ENCODE results near the gene RPL5. TPM values are rescaled to one million over a fixed set of nuclear protein-coding genes. Genes with fewer than 3 reads are reported as not detected.

RPL5 gene
- polyA plus RNA-seq, 1 donor from 2014 or later: 1,645 TPM

GRCh38 chr1:92862605-92863004 lies 30.8 kb downstream of the RPL5 start:
- Histone ChIP-seq H3K4me3 (ENCODE audit: low read length) (no peak overlapping the region), H2AFZ (ENCODE audit: low read depth, low read length) (no peak overlapping the region), H3K27me3 (ENCODE audit: insufficient read depth, low read depth, low read length) (no peaks in the 10 kb centered on the region), H3K9ac (ENCODE audit: low read length) (no peak overlapping the region), H3K9me2 (ENCODE audit: insufficient read depth, low read length) (no peaks in the 10 kb centered on the region), H3F3A (ENCODE audit: insufficient read depth, low read length, poor library complexity, severe bottlenecking) (no peaks in the 10 kb centered on the region), H3K27ac (ENCODE audit: low read length) (no peak overlapping the region), H3K9me3 (ENCODE audit: low read length) (no peaks in the 10 kb centered on the region), H3K79me2 (replicated peaks; ENCODE audit: insufficient read depth, low read length) (no peaks in the 10 kb centered on the region), H3K36me3 (ENCODE audit: insufficient read depth, low read length) (no peaks in the 10 kb centered on the region), H3K4me2 (ENCODE audit: low read length) (no peak overlapping the region), H4K20me1 (ENCODE audit: insufficient read depth) (no peaks in the 10 kb centered on the region)
- no peak for TF ChIP-seq SMC3 (conservative IDR thresholded peaks at IDR 0.05; ENCODE audit: poor library complexity)
- no peak for TF ChIP-seq CTCF (IDR thresholded peaks at IDR 0.05; ENCODE audit: poor library complexity, severe bottlenecking)
- no peak for TF ChIP-seq REST (IDR thresholded peaks at IDR 0.05; ENCODE audit: borderline replicate concordance)
- TF ChIP-seq RAD21 (conservative IDR thresholded peaks at IDR 0.05): no peak
- no peak for TF ChIP-seq POLR2AphosphoS5 (IDR thresholded peaks at IDR 0.05)
- no peak for TF ChIP-seq EP300 (conservative IDR thresholded peaks at IDR 0.05; ENCODE audit: poor library complexity, severe bottlenecking)
- no peak for TF ChIP-seq TAF1 (IDR thresholded peaks at IDR 0.05; ENCODE audit: low read depth)
- no peak for TF ChIP-seq EZH2 (IDR thresholded peaks at IDR 0.05; ENCODE audit: borderline replicate concordance, insufficient read depth, low read length, poor library complexity, severe bottlenecking)

- no peaks in the 10 kb centered on the region for H4K20me1 ChIP-seq (ENCODE audit: insufficient read depth)
- no peaks in the 10 kb centered on the region for H3K27me3 ChIP-seq (ENCODE audit: insufficient read depth, low read depth, low read length)
- no peak overlapping the region for H3K9ac ChIP-seq (ENCODE audit: low read length)
- H3K9me2 ChIP-seq (ENCODE audit: insufficient read depth, low read length): no peaks in the 10 kb centered on the region
- no peaks in the 10 kb centered on the region for H3K9me3 ChIP-seq (ENCODE audit: low read length)
- no peak overlapping the region for H2AFZ ChIP-seq (ENCODE audit: low read depth, low read length)
- H3K36me3 ChIP-seq (ENCODE audit: insufficient read depth, low read length): no peaks in the 10 kb centered on the region
- no peak overlapping the region for H3K4me3 ChIP-seq (ENCODE audit: low read length)
- no peaks in the 10 kb centered on the region for H3K79me2 ChIP-seq (replicated peaks; ENCODE audit: insufficient read depth, low read length)
- H3F3A ChIP-seq (ENCODE audit: insufficient read depth, low read length, poor library complexity, severe bottlenecking): no peaks in the 10 kb centered on the region
- TF ChIP-seq TAF1 (IDR thresholded peaks at IDR 0.05; ENCODE audit: low read depth) (no peak), SMC3 (conservative IDR thresholded peaks at IDR 0.05; ENCODE audit: poor library complexity) (no peak), EZH2 (IDR thresholded peaks at IDR 0.05; ENCODE audit: borderline replicate concordance, insufficient read depth, low read length, poor library complexity, severe bottlenecking) (no peak), POLR2AphosphoS5 (IDR thresholded peaks at IDR 0.05) (no peak), CTCF (IDR thresholded peaks at IDR 0.05; ENCODE audit: poor library complexity, severe bottlenecking) (no peak), REST (IDR thresholded peaks at IDR 0.05; ENCODE audit: borderline replicate concordance) (no peak), EP300 (conservative IDR thresholded peaks at IDR 0.05; ENCODE audit: poor library complexity, severe bottlenecking) (no peak), MXI1 (conservative IDR thresholded peaks at IDR 0.05; ENCODE audit: poor library complexity, severe bottlenecking) (no peak), RAD21 (conservative IDR thresholded peaks at IDR 0.05) (no peak)
- no peak overlapping the region for H3K4me2 ChIP-seq (ENCODE audit: low read length)
- no peak overlapping the region for H3K27ac ChIP-seq (ENCODE audit: low read length)
These were observed 32.3 kb downstream of the RPL5 start for GRCh38 chr1:92864131-92864530.

Data from neural cell (in vitro differentiated cells).